ENCODE measurements around the gene ALLC.

ALLC gene

DNA sequence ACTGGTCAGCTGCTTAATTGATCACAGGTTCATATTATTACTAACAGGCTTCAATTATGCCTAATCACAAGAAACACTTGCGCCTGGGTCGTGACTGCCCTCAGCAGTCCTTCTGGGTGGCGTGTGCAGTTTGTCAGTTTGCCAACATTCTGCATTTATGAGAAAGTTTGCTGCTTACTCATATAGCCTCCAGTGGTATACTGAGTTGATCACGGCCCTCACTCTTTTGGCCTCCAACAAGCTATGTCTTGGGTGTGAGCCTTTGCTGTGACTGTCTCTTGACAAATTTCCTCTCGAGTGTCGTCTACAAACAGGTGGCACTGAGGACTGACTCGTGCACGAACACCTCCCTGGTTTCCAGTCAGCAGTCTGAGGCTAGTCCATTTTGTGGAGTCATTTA, 72.6 kb downstream of the ALLC start:
- Mint-ChIP-seq H3K9me3 (no peaks in the 10 kb centered on the region), H3K36me3 (no peaks in the 10 kb centered on the region), H3K27me3 (peaks cover 24% of the 10 kb centered on the region), H3K4me3 (no peak overlapping the region), H3K4me1 (no peaks in the 10 kb centered on the region), H3K27ac (no peak overlapping the region)
- no peak for DNase-seq (ENCODE audit: low spot score in 2 of 2)
- ATAC-seq (ENCODE audit: low read depth): no peak

GRCh38 chr2:3731829-3732228, 73.8 kb downstream of the ALLC start:
- Mint-ChIP-seq H3K4me1 (no peaks in the 10 kb centered on the region), H3K4me3 (no peak overlapping the region), H3K27ac (no peak overlapping the region), H3K27me3 (peaks cover 26% of the 10 kb centered on the region), H3K36me3 (no peaks in the 10 kb centered on the region), H3K9me3 (no peaks in the 10 kb centered on the region)
- ATAC-seq (ENCODE audit: low read depth) (no peak), DNase-seq (ENCODE audit: low spot score in 2 of 2) (no peak)

- ATAC-seq (ENCODE audit: low read depth) (no peak), DNase-seq (ENCODE audit: low spot score in 2 of 2) (no peak)
- H3K27me3 Mint-ChIP-seq: peaks cover 12% of the 10 kb centered on the region
- no peak overlapping the region for H3K27ac Mint-ChIP-seq
- H3K9me3 Mint-ChIP-seq: no peaks in the 10 kb centered on the region
- no peaks in the 10 kb centered on the region for H3K36me3 Mint-ChIP-seq
- no peak overlapping the region for H3K4me3 Mint-ChIP-seq
- H3K4me1 Mint-ChIP-seq: no peaks in the 10 kb centered on the region
These were observed 78.1 kb downstream of the ALLC start for GRCh38 chr2:3736112-3736511.

- Mint-ChIP-seq H3K4me1 (no peaks in the 10 kb centered on the region), H3K36me3 (no peaks in the 10 kb centered on the region), H3K27me3 (peaks cover 12% of the 10 kb centered on the region), H3K9me3 (no peaks in the 10 kb centered on the region), H3K27ac (no peak overlapping the region), H3K4me3 (no peak overlapping the region)
- ATAC-seq (ENCODE audit: low read depth): no peak
- no peak for DNase-seq (ENCODE audit: low spot score in 2 of 2)
These were observed 79.1 kb downstream of the ALLC start for GRCh38 chr2:3737128-3737527.

DNA sequence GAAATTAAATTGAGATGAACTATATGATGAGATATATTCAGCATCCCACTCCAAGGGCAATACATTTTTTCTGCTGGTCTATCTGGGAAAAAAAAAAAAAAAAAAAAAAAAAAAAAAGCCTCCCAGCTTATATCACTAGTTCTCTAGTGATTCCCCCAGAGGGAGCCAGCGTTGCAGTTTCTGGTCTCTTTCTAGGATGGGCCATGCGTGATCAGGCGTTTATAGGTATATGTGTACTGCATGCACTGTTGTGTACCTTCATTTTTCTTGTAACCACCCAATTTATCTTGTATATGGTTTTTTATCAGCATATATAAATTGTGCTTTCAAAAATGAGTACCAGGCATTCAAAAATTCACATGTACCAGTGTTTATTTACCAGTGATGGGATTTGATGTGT, 80.5 kb downstream of the ALLC start:
- Mint-ChIP-seq H3K36me3 (no peaks in the 10 kb centered on the region), H3K9me3 (no peaks in the 10 kb centered on the region), H3K27me3 (peaks cover 14% of the 10 kb centered on the region), H3K4me1 (no peaks in the 10 kb centered on the region), H3K27ac (no peak overlapping the region), H3K4me3 (no peak overlapping the region)
- ATAC-seq (ENCODE audit: low read depth) (no peak), DNase-seq (ENCODE audit: low spot score in 2 of 2) (no peak)

DNA sequence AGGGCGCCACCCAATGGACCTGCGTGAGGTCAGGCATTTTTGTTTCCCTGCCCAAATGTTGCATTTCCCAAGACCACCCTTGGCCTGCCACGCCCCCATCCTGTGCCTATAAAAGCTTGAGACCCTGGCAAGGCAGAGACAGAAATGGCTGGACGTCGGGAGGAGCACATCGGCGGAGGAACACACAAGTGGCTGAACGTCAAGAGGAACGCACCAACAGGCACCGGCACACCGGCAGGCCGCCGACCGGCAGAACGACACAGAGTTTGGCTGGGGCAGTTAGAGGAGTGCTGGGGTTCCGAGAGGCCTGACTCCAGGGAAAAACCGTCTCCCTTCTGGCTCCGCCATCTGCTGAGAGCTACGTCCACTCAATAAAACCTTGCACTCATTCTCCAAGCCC, 81.3 kb downstream of the ALLC start:
- Mint-ChIP-seq H3K36me3 (no peaks in the 10 kb centered on the region), H3K27ac (no peak overlapping the region), H3K4me3 (no peak overlapping the region), H3K27me3 (peaks cover 15% of the 10 kb centered on the region), H3K9me3 (no peaks in the 10 kb centered on the region), H3K4me1 (no peaks in the 10 kb centered on the region)
- ATAC-seq (ENCODE audit: low read depth): no peak
- no peak for DNase-seq (ENCODE audit: low spot score in 2 of 2)

DNA sequence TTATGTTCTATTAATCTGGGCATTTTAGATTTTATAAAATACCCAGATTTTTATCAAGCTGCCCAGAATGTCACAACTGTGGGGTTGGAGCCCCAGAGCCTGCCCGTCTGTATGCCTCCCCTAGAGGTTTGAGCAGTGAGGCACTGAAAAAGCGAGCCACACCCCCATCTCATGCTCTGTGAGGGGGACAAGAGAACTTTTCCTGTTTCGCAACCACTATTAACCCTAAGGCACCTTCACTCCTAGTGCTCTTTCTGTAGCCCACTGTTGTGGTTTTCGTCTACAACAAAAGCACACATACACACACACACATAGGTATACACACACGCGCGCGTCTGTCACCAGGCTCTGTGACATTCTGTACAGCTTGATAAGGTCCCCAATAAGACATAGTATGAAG, 83.4 kb downstream of the ALLC start:
- peaks cover 10% of the 10 kb centered on the region for H3K27me3 Mint-ChIP-seq
- H3K4me1 Mint-ChIP-seq: no peaks in the 10 kb centered on the region
- ATAC-seq (ENCODE audit: low read depth) (no peak), DNase-seq (ENCODE audit: low spot score in 2 of 2) (no peak)
- H3K36me3 Mint-ChIP-seq: no peaks in the 10 kb centered on the region
- no peak overlapping the region for H3K27ac Mint-ChIP-seq
- no peak overlapping the region for H3K4me3 Mint-ChIP-seq
- H3K9me3 Mint-ChIP-seq: no peaks in the 10 kb centered on the region

GRCh38 chr2:3741867-3742602, 84.0 kb downstream of the ALLC start:
- no peak for ATAC-seq (ENCODE audit: low read depth)
- no peak overlapping the region for H3K27ac Mint-ChIP-seq
- no peaks in the 10 kb centered on the region for H3K4me1 Mint-ChIP-seq
- no peak for DNase-seq (ENCODE audit: low spot score in 2 of 2)
- H3K27me3 Mint-ChIP-seq: peaks cover 10% of the 10 kb centered on the region
- H3K36me3 Mint-ChIP-seq: no peaks in the 10 kb centered on the region
- no peak overlapping the region for H3K4me3 Mint-ChIP-seq
- H3K9me3 Mint-ChIP-seq: no peaks in the 10 kb centered on the region

GRCh38 chr2:3742743-3743508, 84.9 kb downstream of the ALLC start:
- no peak for ATAC-seq (ENCODE audit: low read depth)
- Mint-ChIP-seq H3K36me3 (no peaks in the 10 kb centered on the region), H3K27ac (no peak overlapping the region), H3K4me1 (no peaks in the 10 kb centered on the region), H3K9me3 (no peaks in the 10 kb centered on the region), H3K4me3 (no peak overlapping the region), H3K27me3 (peaks cover 13% of the 10 kb centered on the region)
- DNase-seq (ENCODE audit: low spot score in 2 of 2): no peak

- DNase-seq (ENCODE audit: low spot score in 2 of 2) (no peak), ATAC-seq (ENCODE audit: low read depth) (no peak)
- H3K9me3 Mint-ChIP-seq: no peaks in the 10 kb centered on the region
- no peak overlapping the region for H3K27ac Mint-ChIP-seq
- H3K36me3 Mint-ChIP-seq: no peaks in the 10 kb centered on the region
- H3K27me3 Mint-ChIP-seq: peaks cover 16% of the 10 kb centered on the region
- no peak overlapping the region for H3K4me3 Mint-ChIP-seq
- no peaks in the 10 kb centered on the region for H3K4me1 Mint-ChIP-seq
These were observed 86.1 kb downstream of the ALLC start for GRCh38 chr2:3743951-3744555.

DNA sequence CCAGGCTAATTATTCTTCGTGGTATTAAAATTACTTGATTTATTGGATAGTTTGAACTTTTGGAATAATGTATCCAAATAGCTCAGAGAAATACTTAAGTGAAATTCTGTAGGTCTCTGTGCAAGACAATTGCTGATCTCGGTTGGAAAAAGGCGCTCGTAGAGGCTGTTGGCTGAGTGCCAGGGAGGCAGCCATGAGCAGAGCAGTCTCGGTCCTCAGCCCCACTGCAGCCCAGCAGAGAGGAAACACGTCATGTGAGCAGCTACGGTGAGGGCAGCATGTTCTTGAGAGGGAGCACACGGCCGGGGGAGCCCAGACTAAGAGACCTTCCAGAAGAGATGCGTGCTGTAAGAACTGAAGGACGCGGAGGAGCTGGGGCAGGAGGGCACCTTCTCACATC, 87.9 kb downstream of the ALLC start:
- H3K36me3 Mint-ChIP-seq: no peaks in the 10 kb centered on the region
- ATAC-seq (ENCODE audit: low read depth) (no peak), DNase-seq (ENCODE audit: low spot score in 2 of 2) (no peak)
- H3K27ac Mint-ChIP-seq: no peak overlapping the region
- no peaks in the 10 kb centered on the region for H3K4me1 Mint-ChIP-seq
- H3K27me3 Mint-ChIP-seq: peaks cover 22% of the 10 kb centered on the region
- H3K9me3 Mint-ChIP-seq: no peaks in the 10 kb centered on the region
- H3K4me3 Mint-ChIP-seq: no peak overlapping the region

DNA sequence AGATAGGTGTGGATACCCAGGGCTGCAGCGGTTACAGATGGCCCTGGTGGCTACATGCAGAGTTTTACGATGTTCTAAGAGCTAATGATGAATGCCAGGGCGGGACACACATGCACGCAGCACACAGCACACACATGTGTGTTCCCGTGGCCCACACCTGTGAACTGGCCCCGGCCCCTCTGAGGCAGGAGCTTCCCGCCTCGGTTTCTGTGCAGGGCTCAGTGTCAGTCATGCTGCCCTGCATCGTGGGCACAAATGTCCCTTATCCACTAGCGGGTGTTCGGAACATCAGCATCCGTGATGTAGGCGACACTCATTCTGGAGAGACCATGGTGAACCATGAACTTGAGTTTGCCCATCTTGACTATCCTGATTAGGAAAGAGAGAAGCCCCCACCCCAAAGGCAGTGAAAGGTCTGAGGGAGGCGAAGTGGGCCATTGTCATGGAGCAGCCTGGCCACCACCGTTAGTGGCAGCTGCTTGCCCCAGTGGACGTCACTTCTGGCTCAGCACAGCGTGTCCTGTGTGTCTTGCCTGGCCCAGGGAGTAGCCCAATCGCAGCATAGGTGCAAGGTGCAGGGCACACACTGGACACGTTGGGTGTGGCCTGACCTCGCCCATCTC, 89.1 kb downstream of the ALLC start:
- Mint-ChIP-seq H3K9me3 (no peaks in the 10 kb centered on the region), H3K27ac (no peak overlapping the region), H3K27me3 (peaks cover 22% of the 10 kb centered on the region), H3K36me3 (no peaks in the 10 kb centered on the region), H3K4me3 (no peak overlapping the region), H3K4me1 (no peaks in the 10 kb centered on the region)
- DNase-seq (ENCODE audit: low spot score in 2 of 2) (no peak), ATAC-seq (ENCODE audit: low read depth) (no peak)

DNA sequence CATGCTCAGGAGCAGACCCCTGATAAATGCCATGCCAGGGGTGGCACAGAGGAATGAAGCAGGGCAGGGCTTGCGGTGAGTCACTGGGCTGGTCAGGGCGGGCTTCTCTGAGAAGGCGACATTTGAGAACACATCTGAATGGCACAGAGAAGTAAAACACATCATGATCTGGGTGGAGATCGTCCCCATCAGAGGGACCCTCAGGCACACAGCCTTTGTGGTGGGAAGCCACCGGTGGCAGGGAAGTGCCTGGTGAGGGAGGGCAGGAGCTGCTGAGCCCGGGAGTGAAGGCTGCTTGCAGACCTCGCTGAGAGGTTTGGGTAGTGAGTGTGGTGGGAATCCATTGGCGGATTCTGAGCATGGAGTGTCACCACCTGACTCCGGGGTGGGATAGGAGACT, 89.8 kb downstream of the ALLC start:
- Mint-ChIP-seq H3K9me3 (no peaks in the 10 kb centered on the region), H3K27me3 (peaks cover 17% of the 10 kb centered on the region), H3K36me3 (no peaks in the 10 kb centered on the region), H3K4me3 (no peak overlapping the region), H3K4me1 (no peaks in the 10 kb centered on the region), H3K27ac (no peak overlapping the region)
- no peak for DNase-seq (ENCODE audit: low spot score in 2 of 2)
- no peak for ATAC-seq (ENCODE audit: low read depth)

GRCh38 chr2:3749201-3749600, 91.2 kb downstream of the ALLC start:
- peaks cover 14% of the 10 kb centered on the region for H3K27me3 Mint-ChIP-seq
- no peaks in the 10 kb centered on the region for H3K9me3 Mint-ChIP-seq
- no peaks in the 10 kb centered on the region for H3K36me3 Mint-ChIP-seq
- ATAC-seq (ENCODE audit: low read depth): no peak
- no peaks in the 10 kb centered on the region for H3K4me1 Mint-ChIP-seq
- no peak overlapping the region for H3K27ac Mint-ChIP-seq
- DNase-seq (ENCODE audit: low spot score in 2 of 2): no peak
- no peak overlapping the region for H3K4me3 Mint-ChIP-seq

Data from memory B cell (primary cell).